HL-60/S4 treated with retinoic acid at 250 ng/mL for 4 days and 3 days (cell line): ENCODE results near the gene RARS2.

Experiments
- in situ Hi-C: fragments of 300-500 bp; cut with MboI; formaldehyde crosslinking; loops from 2 replicates; pipeline ENCODE4 v1.7.0; 2022; ENCODE audit warnings: low sequenced_read_pairs

The RARS2 gene

DNA sequence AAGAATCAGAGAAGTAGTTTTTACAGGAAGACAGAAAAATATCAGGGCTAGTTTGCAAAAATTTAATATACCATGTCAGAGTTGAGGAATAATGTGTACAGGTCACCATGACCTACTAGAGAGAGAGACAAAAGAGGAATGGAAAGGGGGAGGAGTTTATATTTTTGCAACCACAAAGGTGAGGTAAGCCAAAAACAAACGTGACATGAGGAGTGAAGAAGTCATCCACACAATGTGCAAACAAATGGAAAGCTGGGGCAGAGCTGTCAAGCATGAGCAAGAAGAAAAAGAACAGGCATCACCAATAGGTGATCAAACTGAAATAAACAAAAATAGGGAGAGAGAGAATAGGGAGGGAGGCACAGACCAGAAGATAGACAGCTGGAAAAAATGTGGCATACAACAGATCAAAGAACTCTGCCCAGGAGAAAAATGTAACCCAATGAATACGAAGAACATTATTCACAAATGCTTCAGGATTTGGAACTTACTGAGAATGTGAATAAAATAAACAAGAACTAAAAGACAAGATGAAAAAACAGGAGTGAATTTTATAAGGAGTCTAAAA lies 15.5 kb downstream of the RARS2 start:
- in situ Hi-C loops: no loop called here

DNA sequence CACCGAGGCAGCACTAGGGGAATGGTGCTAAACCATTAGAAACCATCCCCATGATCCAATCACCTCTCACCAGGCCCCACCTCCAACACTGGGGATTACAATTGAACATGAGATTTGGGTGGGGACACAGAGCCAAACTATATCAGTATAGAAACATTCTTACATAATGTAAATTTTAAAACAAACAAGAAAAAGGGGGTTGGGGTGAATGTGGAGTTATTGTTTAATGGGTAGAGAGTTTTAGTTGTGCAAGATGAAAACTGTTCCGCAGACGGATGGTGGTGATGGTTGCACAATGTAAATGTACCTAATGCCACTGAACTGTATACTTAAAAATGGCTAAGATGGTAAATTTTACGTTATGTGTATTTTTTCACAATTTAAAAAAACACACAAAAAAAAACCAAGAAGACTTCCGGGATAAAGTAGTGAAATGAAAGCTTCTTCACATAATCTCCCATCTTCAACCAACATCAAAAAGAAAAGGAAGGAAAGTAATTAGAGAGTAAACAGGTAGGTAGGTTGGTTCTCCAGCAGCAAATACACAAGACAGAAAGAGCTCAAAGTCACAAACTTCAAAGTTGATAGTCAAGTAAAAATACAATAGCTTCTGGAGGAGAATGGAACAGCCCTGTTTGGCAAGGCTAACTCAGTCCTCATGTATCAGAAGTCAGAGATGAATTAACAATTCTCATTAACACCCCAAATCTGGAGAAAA lies 16.3 kb downstream of the RARS2 start:
- in situ Hi-C loops: no loop called here

DNA sequence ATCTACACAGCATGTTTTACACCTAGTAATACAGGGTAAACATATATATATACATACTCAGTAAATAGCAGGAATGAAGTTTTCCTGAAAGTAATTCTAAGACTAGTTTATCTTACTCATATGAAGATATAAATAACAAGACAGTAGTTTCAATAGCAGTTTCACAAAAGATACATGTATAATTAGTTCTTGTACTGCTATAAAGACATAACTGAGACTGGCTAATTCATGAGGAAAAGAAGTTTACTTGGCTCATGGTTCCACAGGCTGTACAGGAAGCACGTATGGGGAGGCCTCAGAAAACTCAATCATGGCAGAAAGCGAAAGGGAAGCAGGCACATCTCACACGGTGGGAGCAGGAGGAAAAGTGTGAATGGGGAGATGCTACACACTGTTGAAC lies 16.9 kb downstream of the RARS2 start:
- in situ Hi-C loops: no loop called here

DNA sequence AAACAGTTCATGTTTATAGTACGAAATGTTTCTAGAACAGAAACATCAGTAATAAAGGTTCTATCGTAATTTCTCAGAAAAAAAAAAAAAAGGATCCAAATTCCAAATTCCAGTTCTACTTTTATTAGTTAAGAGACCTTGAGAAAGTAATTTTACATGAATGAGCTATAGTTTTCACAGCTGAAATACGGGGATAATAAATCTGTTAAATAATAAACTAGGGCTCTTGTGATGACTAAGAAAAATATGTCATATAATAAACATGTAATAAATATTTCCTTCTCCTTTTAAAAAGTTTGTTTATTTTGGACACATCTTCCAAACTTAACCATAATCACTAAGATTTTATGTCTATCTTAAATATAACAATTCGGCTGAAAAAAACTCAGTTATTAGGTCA lies 17.8 kb downstream of the RARS2 start:
- in situ Hi-C loops: no loop called here

DNA sequence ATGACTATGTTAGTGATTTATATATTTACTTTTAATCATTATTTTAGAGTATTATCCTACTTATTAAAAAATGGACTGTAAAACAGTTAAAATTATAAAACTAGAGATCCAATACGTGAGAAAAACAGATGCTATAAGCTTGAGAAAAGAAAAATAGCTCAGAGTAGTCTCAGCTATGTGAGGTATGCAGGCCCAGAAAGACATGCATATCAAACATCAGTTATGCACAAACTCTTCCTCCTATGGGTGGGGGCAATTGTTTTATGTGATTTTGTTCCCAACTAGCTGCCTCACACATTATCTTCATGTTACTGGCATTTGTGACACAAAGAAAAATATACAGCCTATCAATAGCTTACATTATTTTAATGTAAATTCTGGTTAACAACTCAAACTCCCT lies 28.8 kb downstream of the RARS2 start:
- in situ Hi-C loops: no loop called here

DNA sequence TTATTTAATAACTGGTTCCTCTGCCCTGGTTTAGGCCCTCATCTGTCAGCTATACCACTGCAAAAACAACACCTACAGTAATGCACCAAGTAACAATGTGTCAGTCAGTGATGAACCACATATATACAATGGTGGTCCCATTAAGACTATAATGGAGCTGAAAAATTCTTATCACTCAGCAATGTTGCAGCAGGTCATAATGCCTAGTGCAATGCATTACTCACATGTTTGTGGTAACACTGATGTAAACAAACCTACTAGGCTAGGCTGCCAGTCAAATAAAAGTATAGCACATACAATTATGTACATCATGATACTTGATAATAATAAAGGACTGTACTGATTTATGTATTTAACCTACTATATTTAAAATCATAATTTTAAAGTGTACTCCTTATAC lies 31.3 kb downstream of the RARS2 start:
- in situ Hi-C loops: no loop called here

DNA sequence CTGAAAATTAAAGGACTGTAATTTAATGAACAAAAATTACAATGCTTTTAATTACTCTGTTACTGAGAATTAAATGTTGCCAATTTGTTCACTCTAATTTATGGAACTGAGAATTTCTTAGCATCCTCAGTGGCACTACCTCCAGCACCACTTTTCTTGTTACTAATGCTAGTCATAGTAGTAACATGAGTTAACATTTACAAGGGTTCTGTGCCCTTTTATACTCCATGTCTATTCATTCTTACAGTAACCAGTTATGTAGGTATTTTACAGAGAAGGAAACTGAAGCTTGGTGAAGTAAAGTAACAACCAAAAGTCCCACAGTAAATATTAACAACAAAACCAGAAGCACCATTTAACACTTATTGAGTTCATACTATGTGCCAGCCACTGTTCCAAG lies 34.3 kb downstream of the RARS2 start:
- in situ Hi-C loops: no loop called here

DNA sequence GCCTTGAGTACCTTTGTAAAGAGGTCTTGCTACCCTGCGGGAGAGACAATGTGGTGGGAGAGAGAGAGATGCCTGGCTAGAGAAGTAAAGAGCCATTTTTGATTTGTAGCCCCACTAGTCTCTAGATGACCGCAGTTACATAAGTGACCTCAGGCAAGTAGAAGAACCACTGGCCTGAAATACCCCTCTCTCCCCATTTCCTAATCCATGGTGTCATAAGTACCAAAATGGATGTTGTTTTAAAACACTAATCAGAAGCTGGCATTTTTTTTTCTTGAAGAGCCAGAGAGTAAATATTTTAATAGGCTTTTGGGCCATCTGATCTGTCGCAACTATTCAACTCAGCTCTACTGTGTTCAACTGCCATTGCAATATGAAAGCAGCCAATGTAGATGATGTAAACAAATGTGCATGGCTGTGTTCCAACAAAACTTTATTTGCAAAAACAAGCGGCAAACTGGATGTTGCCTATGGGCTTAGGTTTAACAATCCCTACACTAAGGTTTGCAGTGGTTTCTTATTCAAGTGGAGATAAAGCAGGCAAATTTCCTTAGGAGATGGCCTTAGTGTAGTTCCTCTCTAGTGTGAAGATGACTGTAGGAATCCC lies 36.5 kb downstream of the RARS2 start:
- in situ Hi-C loops: no loop called here

DNA sequence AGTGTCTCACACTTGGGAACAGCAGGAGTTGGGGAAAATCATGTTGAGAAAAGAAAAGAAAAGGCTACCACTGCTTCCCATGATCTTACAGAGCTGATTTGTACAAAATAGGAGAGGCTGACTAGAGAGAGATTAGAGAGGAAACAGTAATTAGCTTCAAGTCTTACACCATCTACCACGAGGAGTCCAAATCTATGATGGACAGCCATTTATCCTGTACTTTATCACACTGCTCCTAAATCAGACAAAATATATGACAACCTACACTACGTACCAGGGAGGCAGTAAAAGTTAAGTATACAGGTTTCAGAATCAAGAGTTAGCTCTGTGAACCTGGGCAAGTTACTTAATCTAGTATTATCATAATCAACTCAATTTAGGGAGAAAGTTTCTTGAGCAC lies 38.0 kb downstream of the RARS2 start:
- in situ Hi-C loops: no loop called here

DNA sequence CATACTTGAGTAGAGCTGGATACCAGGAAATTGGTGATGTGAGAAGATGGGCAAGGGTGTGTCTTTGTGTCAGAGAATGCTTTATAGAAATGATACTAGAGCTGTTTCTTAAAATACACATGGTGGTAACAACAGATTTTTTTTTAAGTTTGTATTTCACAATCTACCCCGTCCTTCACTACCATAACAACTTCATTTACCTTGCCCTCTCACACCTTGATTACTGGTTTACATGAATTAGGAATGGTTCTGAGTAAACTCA lies 45.4 kb downstream of the RARS2 start:
- in situ Hi-C loops: no loop called here

DNA sequence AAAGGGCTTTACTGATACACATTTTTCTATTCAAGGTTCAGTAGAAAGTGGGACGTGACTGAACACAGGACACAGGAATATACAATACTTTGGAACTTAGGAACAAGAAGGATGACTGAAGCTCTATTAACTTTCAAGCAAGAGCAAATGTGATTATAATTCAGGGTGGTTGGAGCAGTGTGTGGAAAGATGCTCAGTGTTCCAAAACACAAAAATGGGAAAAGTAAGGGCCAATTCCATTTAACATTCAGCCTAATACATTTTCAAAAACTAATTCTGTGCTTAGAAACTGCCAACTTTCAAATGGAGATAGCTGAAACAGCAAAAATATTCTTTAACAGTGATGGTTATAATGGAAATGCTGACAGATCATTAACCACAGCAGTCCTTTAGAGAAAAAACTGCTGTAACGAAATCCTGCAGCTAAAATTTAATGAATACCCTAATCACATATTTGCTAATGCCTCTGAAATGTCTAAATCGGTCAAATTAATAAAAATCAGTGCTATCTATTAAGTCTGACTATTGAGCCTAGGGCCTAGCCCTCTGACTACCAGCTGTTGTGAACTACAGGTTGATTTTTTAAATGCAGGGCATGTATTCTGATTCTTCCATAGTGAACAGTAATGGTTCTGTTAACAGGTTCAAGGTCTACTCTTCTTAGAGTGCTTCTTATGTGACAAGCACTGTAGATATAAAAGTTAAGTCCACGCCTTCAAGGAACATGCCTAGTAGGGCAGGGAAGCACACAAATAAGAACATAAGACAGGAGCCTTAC lies 45.9 kb downstream of the RARS2 start:
- in situ Hi-C loops: no loop called here

DNA sequence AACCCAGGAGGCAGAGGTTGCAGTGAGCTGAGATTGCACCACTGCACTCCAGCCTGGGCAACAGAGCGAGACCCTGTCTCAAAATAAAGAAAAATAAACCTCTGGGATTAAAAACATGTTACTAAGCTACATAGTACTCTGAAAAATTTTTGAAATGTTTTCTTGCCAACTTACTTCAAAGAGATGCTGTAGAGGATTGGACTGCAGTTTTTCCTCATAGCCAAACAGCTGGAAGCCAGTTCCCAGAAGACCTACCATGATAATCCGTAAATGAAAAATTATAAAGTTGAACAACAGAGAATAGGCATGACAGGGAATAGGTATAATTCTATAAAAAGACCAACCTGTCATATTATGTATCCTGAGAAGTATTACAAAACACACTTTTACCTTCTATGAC lies 48.0 kb downstream of the RARS2 start:
- in situ Hi-C loops: no loop called here

DNA sequence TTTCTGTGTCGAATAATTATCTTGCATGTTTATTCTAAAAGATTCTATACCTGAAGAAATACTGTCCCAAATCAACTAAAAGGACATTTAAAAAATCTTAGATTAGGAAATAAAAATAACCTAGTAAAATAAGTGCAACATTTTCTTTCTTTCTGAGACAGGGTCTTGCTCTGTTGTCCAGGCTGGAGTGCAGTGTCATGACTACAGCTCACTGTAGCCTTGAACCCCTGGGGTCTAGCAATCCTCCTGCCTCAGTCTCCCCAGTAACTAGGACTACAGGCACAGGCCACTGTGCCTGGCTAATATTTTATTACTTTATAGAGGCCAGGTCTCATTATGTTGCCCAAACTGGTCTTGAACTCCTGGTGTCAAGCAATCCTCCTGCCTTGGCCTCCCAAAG lies 48.7 kb downstream of the RARS2 start:
- in situ Hi-C loops: no loop called here

DNA sequence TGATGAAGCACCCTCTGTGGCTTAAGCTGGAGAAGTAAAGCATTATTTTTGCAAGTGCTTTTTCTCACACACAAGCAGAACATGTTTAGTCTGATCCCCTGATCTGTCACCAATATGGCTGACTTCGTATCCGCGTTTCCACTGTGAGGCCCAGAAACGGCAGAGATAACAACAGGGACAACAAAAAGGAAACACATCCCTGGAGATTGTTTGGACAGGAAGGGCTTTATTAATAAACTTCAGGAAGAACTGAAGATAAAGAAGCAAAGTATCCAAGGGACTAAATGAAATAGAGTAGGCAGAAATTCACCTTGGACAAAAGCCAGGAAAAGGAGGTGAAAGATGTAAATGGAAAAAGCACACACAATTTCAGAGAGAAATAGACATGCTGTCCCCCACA lies 49.2 kb downstream of the RARS2 start:
- in situ Hi-C loops: no loop called here

DNA sequence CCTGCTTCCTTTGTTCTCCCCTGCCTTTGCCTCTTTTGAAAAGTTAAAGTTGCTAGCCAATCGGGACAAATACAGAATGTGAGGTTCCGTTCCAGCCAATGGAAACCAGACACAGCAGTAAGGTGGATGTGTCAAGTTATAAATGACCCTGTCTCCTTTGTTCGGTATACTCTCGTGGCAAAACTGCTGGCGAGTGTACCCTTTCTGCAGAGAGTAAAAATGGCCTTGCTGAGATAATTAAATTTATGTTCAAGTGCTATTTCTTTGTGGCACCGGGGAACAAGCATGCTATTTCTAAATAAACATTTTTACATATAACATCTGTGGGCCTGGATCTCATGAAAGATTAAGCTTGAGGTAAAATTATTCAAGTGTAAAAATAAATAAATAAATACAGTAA lies 50.2 kb downstream of the RARS2 start:
- in situ Hi-C loops: no loop called here

DNA sequence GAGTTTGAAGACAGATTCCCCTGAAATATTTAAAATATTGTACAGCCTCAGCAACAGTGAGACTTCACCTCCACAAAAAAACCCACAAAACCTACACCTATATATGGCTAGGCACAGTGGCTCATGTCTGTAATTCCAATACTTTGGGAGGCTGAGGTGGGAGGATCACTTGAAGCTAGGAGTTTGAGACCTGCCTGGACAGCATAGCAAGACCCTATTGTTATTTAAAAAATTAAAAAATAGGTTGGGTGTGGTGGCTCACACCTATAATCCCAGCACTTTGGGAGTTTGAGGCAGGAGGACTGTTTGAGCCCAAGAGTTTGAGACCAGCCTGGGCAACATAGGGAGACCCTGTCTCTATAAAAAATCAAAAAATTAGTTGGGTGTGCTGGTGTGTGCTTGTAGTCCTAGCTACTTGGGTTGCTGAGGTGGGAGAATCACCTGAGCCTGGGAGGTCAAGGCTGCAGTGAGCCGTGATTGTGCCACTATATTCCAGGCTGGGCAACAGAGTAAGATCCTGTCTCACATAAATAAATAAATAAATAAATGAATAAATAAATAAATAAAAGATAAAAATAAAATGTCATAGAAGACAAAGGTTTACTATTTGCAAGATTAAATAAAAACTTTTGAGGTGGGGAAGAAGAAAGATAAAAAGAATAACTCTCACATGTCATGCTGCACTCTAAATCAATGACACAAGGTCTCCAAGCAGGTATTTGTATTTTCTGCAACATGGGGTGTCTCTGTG lies 51.1 kb downstream of the RARS2 start:
- in situ Hi-C loops: no loop called here

DNA sequence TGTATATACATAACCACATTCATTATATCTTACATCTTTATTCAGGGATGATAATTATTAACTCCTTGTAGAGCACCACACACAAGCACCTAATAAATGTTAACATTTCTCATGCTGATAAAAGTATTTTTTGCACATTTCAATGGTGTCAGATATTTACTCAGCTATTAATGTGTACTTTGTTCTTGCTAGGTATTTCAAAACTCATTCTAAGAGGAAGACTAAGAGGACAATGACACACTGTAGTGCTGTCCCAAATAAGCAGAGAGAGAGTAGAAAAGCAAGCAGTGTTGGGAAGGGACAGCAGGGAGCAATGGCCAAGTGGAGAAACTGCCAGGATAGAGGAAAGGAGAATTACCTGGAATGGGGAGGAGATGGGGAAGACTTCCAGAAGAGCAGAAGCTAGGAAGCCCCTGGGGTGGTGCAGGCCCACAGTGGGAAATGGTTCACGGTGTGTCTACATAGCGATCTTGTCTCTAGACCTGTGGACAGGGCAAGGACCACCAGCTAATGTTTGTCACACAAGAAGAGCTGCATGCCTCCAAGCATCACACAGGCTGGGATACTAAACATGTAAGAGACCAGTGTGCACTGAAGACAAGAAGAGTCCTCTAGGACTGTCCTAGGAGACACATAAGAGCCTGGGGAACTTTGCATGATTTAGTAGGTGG lies 55.3 kb downstream of the RARS2 start:
- in situ Hi-C loops: no loop called here

DNA sequence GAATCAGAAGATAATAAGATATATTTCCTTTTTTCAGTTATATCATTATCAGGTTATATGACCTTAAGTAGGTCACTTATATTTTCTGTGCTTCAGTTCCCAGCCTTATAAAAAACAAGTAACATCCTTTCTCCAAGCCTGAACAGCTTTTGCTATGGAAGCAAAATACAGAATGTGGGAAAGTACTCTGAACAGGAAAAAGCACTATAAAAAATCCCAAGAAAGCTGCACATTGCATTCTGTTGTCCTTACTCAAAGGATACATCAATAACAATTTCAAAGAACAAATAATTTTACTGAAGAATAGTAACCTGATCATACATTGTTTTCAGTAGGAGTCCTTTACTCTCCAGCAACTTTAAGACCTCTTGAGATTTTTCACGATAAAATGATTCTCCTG lies 60.6 kb downstream of the RARS2 start:
- in situ Hi-C loops: no loop called here

DNA sequence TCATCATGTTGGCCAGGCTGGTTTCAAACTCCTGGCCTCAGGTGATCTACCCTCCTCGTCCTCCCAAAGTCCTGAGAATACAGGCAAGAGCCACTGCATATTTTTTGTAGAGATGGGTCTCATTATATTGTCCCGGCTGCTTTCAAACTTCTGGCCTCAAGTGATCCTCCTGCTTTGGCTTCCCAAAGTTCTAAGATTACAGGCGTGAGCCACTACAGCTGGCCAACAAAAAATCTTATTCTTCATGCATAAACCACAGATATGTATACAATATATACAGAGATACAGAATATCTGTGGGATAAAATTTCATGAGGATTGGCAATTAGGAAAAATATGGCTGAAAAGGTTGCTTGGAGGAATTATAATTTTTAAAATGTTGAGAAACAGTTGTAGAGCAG lies 67.1 kb downstream of the RARS2 start:
- in situ Hi-C loops: no loop called here

DNA sequence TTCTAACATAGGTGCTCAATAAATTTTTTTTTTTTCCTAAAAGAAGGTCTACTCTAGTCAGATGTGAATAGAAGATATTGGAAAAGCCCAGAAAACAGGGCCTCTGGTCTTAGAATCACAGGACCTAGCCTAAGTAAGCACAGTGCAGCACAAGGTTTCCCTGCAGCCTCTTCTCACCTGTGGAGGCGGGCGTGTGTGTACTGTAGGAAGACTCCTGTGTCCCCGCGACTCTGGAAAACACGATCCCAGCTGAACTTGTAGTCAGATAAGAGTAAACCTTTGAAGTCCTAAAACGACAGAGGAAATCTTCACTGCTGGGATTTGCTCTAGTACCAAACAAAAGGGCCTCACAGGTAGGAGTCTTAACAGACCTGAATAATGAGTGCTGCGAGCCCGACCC lies 71.3 kb downstream of the RARS2 start:
- in situ Hi-C loops: no loop called here

DNA sequence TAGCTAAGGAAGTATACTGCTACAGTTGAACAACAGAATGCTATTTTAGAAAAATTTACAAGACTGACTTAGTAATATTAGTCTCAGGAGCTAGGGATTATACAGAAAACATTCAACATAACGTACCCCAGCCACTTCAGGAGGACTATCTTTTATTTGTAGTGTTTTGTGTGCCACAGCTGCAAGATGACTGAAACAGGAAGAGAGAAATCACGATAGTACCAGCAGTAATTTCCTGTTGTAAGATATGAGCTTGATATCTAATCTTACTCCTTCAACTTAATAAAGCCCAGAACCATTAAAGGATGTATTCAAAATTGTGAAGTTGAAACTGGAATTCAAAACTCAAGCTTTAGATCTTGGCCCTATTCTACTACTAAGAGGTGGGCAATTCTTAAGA lies 75.0 kb downstream of the RARS2 start:
- in situ Hi-C loops: no loop called here
